ENCODE data around the gene CACNA2D3.

GRCh38 chr3:55012091-55012490 is 889.7 kb downstream of the CACNA2D3 start:
- TF ChIP-seq CTCF (IDR thresholded peaks at IDR 0.05) (no peak), EP300 (IDR thresholded peaks at IDR 0.05) (no peak), POLR2A (IDR thresholded peaks at IDR 0.05) (no peak)

Data from tibial nerve (tissue), 4 donors.